ENCODE data around the gene PCGF1. TPM values are rescaled to one million over a fixed set of nuclear protein-coding genes. Genes with fewer than 3 reads are reported as not detected.

PCGF1 gene
- total RNA-seq: 14.3 and 17.2 TPM in 2 replicates

GRCh38 chr2:74507145-74507925 is at the start of gene PCGF1:
Gene PCGF1, minus strand, starts transcription at chr2:74507695. Its CDS starts 27 bp downstream, at chr2:74507668.

GRCh38 chr2:74553892-74554819 is 46.7 kb upstream of the PCGF1 start, which contains the start of the genes DOK1 and LOXL3:
Gene DOK1, plus strand, starts transcription at chr2:74554720. Its CDS starts 35 bp downstream, at chr2:74554755.
Gene LOXL3, minus strand, starts transcription at chr2:74553942. Its CDS starts 1,308 bp downstream, at chr2:74552634.

GRCh38 chr2:74529357-74530238 is 22.1 kb upstream of the PCGF1 start, which contains the start of the genes AUP1 and HTRA2:
Gene AUP1, minus strand, starts transcription at chr2:74529706. Its CDS starts 77 bp downstream, at chr2:74529629.
Gene HTRA2, plus strand, starts transcription at chr2:74529933. Its CDS starts 74 bp downstream, at chr2:74530007.

GRCh38 chr2:74525717-74526648 is 18.5 kb upstream of the PCGF1 start, which contains the start of gene DQX1:
Gene DQX1, minus strand, starts transcription at chr2:74526231. Its CDS starts 502 bp downstream, at chr2:74525729.

GRCh38 chr2:74514368-74515270 is 7.1 kb upstream of the PCGF1 start, which contains the start of gene TLX2:
Gene TLX2, plus strand, starts transcription at chr2:74514450. Its CDS starts 357 bp downstream, at chr2:74514807.

GRCh38 chr2:74499267-74499939 is 8.1 kb downstream of the PCGF1 start, which contains the start of gene LBX2:
Gene LBX2, minus strand, starts transcription at chr2:74499603. Its CDS starts 66 bp downstream, at chr2:74499537.

GRCh38 chr2:74482801-74483674 is 24.5 kb downstream of the PCGF1 start, which contains the start of the genes CCDC142 and TTC31:
Gene CCDC142, minus strand, starts transcription at chr2:74482998. Its CDS starts 161 bp downstream, at chr2:74482837.
Gene TTC31, plus strand, starts transcription at chr2:74483081. Its CDS starts 15 bp downstream, at chr2:74483096.

GRCh38 chr2:74472086-74472944 is 35.2 kb downstream of the PCGF1 start, which contains the start of gene MRPL53:
Gene MRPL53, minus strand, starts transcription at chr2:74472680. Its CDS starts 20 bp downstream, at chr2:74472660.

GRCh38 chr2:74458132-74458937 is 49.2 kb downstream of the PCGF1 start, which contains the start of gene WBP1:
Gene WBP1, plus strand, starts transcription at chr2:74458438. Its CDS starts 165 bp downstream, at chr2:74458603.

Other genes with a start within 250 kb of the PCGF1 start
- 0.30 and 0.32 TPM in 2 replicates for gene SLC4A5, start 164.3 kb downstream of the PCGF1 start, total RNA-seq
- 113 and 127 TPM in 2 replicates for gene DCTN1, start 127.4 kb downstream of the PCGF1 start, total RNA-seq
- gene C2orf81, start 86.1 kb downstream of the PCGF1 start, total RNA-seq: 0.46 and 0.65 TPM in 2 replicates
- gene WDR54, start 86.0 kb downstream of the PCGF1 start, total RNA-seq: 47.9 and 65.3 TPM in 2 replicates
- 7.1 and 10.3 TPM in 2 replicates for gene RTKN, start 65.8 kb downstream of the PCGF1 start, total RNA-seq
- gene INO80B, start 52.6 kb downstream of the PCGF1 start, total RNA-seq: 11.7 and 23.1 TPM in 2 replicates
- gene WBP1, start 49.3 kb downstream of the PCGF1 start, total RNA-seq: 30.4 and 30.5 TPM in 2 replicates
- gene MOGS, start 42.3 kb downstream of the PCGF1 start, total RNA-seq: 72.8 and 91.3 TPM in 2 replicates
- gene MRPL53, start 35.0 kb downstream of the PCGF1 start, total RNA-seq: 47.7 and 52.4 TPM in 2 replicates
- 13.6 and 22.9 TPM in 2 replicates for gene CCDC142, start 24.7 kb downstream of the PCGF1 start, total RNA-seq
- gene TTC31, start 24.6 kb downstream of the PCGF1 start, total RNA-seq: 7.1 and 16.3 TPM in 2 replicates
- 1.6 and 1.7 TPM in 2 replicates for gene LBX2, start 8.1 kb downstream of the PCGF1 start, total RNA-seq
- gene TLX2, start 6.8 kb upstream of the PCGF1 start, total RNA-seq: not detected in 2 replicates
- gene DQX1, start 18.5 kb upstream of the PCGF1 start, total RNA-seq: not detected in 2 replicates
- 84.8 and 116 TPM in 2 replicates for gene AUP1, start 22.0 kb upstream of the PCGF1 start, total RNA-seq
- gene HTRA2, start 22.2 kb upstream of the PCGF1 start, total RNA-seq: 40.7 and 63.3 TPM in 2 replicates
- 2.9 and 4.4 TPM in 2 replicates for gene LOXL3, start 46.2 kb upstream of the PCGF1 start, total RNA-seq
- 15.9 and 21.6 TPM in 2 replicates for gene DOK1, start 47.0 kb upstream of the PCGF1 start, total RNA-seq
- gene M1AP, start 140.6 kb upstream of the PCGF1 start, total RNA-seq: not detected in 2 replicates
- gene SEMA4F, start 146.6 kb upstream of the PCGF1 start, total RNA-seq: 4.2 and 4.7 TPM in 2 replicates